Kidney capillary endothelial cell (primary cell): Measurements from ENCODE around the gene PARP15.
"Not testable (repeated sequence)": the region's sequence is repeated elsewhere in the genome, so short reads cannot be mapped to it uniquely, and the experiment has no call there.

Experiments used
- DNase-seq: peaks from one replicate; pipeline ENCODE4 v3.0.0-alpha.2; 2018; ENCODE audit warnings: low spot score

The PARP15 gene

DNA sequence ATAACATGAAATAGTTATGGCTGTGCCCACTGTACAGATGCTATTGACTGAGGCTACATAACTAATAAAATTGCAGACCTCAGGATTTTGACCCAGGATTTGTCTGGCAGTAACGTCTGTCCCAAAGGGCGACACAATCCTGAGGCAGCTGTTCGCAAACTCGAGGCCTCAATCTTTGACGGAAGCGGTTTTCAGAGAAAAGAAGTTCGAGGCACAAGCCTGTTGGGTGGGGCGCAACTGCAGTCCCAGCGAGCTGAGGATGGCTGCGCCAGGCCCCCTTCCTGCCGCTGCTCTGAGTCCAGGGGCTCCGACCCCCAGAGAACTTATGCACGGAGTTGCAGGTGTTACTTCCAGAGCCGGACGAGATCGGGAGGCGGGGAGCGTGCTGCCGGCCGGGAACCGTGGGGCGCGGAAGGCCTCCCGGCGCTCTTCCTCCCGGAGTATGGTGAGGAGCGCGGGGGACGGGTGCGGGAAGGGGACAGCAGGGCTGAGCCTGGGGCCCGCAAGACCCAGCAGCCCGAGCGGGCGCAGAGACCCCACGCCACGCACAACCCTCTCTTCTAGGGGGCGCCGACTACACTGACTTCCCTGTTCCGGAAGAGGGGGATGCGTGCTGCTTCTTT lies at the start of gene PARP15:
Gene PARP15 (plus strand): TSS at position 242 of the 623 bp plus-strand sequence. CDS start 18 bp downstream, at position 260.
- no peak for DNase-seq

DNA sequence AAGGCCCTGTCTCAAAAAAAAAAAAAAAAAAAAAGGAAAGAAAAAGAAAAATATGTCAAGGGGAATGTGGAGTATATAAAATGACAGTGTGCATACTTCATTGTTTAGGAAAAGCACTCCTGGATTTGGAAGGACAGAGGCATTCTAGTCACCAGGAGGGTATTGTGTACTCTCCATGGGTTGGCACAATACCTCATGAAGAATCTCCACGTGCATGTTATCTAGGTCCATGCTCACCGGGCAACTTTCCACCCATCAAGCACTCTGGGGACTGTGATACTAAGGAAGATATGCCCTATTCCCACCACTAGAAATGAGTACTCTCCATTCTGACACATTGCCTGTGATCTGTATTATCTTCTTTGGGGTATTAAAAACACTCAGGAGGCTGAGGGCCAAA lies 47.3 kb upstream of the PARP15 start:
- DNase-seq: no peak

DNA sequence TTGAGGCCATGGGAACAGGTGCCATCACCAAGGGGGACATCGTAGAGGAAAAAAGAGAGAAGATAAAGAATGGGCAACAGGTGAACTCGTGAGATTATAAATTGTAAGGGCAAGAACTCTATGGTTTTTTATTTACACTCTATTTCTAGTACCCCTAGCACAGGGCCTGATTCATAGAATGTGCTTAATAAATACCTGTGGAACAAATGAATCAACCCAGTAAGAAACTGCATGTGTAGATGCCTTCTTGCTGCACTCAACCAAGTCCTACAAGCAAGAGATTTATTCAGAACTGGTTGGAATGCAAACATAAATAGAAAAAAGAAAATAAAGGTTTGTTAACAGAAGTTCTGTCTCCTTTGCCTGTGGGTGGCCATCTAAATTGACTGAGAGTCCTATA lies 44.0 kb upstream of the PARP15 start:
- no peak for DNase-seq

DNA sequence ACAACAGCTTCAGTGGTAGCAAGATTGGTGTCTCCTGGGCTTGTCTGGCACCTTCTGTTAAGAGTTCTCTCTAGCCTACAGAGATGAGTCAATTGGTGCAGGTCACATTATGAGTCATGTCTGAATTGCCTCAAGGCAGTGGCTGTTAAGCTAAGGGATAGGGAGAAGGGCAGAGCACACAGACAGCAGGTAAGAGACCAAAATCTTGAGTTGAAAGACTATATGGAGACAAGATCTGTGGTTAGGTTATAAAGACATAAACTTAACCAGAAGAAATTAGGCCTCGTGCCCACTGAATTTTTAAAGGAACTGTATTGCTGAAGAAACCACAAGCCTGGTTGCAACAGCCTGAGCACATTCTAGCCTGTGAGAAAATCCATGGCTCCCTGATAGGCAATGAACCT lies 43.5 kb upstream of the PARP15 start:
- DNase-seq: no peak

DNA sequence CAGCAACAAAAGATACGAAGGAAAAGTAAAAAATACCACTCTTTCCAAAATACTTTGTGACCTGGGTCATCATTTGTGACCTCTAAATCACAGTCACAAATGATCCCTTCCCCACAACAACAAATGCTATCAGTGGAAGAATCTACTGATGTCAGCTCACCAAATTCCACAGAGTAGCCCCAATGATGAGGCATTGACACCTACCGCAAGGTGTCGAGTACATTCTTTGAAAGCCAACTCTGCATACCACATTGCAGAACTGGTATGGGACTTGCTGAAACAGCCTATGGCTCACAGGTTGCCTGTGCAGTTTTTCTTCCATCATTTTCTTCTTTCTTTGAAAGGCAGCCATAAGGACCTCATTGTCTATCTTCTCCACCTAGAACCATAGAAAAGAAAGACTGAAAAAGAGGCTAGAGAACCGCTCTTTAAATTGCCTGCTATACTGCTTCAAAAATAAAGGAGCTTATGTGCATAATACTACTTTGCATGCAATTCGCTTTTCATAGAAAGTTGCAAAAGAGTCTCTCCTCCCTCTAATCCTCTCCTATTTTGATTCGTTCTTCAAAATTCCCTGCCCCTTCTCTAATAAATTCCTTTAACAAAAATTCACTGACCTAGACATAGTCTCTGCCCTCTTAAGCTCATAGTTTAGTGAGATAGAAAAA lies 41.4 kb upstream of the PARP15 start:
- no peak for DNase-seq

DNA sequence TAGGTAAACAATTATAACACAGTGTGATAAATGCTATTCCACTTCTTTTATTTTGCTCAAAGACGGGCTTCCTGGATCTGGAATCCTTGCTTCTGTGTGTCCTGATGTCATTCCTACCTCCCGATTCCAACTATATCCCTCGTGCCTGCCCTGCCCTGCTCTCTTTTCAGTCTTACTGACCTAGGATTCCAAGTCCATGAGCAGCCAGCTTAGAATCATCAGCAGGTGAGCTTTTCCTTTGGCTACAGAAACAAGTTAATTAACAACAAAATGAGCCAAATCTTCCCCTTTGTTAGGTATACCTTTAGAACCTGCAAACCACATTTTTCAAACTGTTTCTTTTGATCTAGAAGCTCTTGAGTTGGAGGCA lies 40.8 kb upstream of the PARP15 start:
- no peak for DNase-seq

DNA sequence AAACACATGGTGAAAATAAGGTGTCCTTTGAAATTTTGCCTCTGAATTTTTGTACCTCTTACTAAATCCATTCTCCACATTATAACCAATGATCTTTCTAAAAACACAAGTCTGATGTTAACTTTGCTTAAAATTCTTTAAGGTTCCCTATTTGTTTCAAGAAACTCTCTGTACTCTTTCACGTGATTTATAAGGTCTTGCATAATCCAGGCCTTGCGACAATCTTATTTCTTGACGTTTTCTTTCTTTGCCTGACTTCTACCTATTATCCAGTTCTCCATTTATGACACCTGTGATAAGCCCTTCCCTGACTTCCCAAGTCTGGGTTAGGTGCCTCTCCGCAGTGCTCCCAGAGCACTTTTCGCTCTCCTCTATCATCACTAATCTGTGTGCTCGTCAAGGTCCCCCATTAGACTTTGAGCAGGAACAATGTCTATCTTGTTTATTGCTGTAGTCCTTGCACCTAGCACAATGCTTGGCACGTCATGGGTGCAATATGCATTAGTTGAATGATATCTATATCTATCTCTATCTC lies 38.4 kb upstream of the PARP15 start:
- DNase-seq: no peak

DNA sequence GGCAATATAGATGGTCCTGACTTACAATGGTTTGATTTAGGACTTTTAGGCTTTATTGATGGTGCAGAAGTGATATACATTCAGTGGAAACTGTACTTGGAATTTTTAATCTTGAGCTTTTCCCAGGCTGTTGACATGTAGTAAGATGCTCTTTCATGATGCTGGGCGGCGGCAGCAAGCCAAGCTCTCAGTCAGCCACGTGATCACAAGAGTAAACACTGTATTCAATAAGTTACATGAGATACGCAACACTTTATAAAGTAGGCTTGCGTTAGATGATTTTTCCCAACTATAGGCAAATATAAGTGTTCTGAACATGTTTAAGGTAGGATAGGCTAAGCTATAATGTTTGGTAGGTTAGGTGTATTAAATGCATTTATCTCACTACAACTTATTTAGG lies 31.3 kb upstream of the PARP15 start:
- DNase-seq: no peak

DNA sequence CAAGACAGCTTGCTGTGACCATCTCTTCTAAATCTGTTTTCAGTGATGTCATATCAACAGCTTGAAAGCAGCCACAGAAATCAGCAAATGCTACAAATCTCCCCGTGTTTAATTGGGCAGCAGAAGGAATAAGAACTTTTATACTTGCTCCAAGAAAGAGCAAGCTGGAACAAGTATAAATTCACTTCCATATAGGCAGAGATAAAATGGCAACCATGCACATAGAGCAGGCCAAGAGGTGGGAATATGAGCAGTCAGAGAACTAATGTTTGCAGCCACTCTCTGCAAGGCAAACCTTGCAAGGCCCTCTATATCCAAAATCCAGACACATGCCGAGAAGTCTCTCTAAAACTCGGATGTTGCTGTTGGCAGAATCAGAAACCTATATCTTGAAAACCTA lies 29.4 kb upstream of the PARP15 start:
- DNase-seq: no peak

DNA sequence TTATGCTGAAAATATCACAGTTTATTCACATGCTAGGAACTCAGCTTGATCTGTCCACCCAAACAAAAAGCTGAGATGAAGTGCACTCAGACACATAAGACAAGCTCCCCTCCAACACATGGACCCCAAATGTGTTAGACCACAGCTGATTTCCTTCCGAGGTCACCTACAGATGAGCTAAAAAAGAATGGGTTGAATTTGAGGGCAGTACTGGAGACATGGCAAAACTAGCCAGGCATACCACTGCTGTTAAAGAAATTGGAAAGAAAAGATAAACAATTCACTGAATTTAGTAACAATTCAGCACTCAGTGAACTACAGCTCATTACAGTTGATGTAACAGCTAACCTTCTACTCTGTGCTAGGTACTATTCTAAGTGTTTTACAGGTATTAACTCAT lies 28.8 kb upstream of the PARP15 start:
- no peak for DNase-seq

DNA sequence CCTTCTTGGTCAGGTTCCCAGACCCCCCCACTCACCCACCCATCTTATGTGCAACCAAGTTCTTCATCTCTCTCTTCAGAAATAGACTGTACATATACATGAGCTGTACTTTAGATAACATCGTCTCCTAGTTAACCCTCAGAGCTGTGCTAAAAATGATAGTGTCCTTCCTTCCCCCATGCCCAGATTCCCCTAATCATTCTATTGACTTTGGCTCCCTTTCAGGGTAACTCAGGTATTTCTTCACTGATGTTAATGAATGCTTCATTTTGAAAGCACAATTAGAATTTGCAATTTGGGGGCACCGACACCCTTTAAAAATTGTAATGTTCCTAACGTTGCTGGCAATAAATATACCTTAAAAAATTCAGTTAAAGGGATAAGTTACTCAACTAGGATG lies 24.3 kb upstream of the PARP15 start:
- DNase-seq: no peak

DNA sequence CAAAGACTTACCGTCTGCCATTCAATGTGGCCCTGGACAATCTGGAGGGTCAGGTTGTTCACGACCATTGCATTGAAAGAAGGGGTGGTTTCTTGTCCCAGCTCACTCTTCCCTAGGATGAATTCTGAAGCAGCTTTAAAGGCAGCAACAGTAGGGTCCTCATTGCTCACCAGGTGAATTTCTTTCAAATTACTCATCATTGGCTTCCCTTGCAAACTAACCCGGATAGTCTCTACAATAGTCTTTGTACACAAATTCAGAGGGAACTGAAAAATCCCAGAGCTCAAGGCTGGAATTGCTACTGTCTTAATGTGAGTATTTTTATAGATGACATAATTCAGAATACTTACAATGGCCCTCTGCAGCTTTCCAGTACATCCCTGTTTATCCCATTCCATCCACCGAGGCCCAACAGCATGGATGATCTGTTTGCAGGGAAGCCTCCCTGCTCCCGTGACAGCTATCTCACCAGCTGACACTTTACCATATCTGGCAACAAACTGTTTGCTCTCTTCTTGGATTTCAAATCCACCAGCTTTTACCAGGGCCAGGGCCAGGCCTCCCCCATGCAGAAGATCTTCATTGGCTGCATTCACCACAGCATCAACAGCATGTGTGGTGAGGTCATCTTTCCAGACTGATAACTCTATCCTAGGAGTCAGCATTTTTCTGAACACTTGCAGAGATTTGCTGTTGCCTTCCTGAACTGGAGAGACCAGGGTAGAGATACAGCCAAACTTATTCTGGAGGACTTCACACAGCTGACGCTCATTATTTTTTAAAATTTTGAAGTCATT lies 22.0 kb upstream of the PARP15 start:
- DNase-seq: no peak

DNA sequence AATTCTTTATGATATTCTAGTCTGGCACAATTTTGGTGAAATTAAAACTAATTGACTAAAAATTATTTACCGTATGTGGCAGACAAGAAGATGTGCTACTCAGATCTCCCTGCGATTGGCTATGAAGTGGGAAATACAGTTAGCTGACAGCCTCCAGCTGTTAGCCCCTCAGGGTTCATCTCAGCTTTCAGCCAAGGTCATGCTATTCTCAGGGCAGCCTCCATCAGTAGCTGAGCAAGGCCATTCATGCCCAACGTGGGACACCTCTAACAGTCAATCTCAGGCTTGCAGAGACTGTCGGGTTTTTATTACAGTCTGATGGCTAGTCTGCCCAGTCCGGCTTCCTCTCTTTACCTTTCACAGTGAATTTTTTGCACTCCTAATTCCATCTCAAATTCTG lies 20.1 kb upstream of the PARP15 start:
- no peak for DNase-seq

DNA sequence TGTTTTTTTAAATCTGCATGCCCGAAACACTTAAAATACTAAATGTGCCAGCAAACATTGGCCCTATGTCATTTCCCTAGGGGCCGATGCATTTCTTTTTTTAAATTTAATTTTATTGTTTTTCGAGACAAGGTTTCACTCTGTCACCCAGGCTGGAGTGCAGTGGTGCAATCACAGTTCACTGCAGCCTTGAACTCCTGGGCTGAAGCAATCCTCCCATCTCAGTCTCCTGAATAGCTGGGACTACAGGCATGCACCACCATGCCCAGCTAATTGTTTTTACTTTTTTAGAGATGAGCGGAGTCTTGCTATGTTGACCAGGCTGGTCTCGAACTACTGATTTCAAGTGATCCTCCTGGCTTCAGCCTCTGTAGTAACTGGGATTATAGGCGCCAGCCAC lies 18.8 kb upstream of the PARP15 start:
- DNase-seq: no peak

DNA sequence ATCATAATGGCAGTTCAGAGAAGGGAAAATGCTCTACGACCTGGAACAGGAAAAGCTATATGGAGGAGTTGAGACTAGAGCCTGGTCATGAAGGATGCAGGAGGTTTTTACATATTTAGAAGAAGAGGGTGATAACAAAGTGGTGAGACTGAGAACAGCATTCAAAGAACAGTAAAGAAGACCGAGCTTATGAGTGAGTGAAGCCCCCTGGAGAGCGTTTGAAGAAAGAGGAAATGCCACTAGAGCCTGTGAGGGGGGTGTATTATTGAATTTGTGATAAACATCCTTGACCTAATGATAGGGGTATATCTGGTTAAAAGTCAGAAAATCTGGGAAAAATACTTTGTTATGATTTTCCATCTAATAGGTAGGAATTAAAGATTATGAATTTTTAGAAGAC lies 17.5 kb upstream of the PARP15 start:
- DNase-seq: no peak

DNA sequence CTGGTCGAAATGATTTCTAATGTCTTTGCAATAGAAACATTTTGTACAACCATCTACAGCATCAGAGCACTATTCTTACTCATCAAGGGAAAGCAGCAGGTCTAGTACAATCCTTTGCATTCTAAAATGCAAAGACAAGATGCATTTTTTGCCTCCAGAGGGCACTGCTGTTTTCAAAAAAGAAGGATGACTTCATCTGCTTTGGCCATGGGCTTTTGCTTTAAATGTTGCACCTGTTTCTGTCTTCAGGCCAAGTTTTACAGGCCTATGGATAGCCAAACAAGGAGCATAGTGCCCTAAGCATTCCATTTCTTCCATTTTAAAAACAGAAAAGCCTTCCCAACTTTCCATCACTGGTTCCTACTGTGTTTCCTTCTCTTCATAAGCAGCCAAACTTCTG lies 16.8 kb upstream of the PARP15 start:
- DNase-seq: peak; percentile 53

DNA sequence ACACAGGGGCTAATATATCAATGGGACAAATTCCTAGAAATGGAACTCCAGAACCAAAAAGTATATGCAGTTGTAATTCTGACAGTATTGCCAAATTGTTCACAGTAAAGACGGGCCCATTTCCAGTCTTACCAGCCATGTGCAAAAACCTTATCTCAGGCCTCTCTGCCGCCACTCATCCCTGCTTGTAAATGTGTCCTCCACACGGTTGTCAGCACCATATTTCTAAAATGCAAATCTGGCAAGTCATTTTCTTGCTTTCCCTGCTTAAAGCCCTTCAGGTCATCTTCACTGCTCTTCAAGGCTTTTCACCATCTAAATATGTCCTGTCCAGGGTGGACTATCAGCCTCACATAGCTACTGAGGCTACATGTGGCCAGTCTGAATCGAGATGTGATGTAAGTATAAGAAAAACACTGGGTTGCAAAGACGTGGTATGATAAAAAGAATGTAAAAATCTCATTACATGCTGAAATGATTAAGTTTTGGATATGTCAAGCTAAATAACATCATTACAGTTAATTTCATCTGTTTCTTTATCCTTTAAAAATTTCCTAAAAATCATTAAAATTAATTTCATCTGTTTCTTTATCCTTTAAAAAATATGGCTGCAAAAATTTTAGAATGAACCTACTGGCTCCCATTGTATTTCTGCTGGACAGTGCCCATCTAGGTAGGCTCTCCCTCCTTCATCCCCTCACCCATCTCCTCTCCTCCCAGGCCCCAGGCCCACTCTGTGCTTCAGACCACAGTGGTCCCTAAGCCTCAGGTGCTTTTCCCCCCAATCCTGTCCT lies 14.3 kb upstream of the PARP15 start:
- DNase-seq: no peak

DNA sequence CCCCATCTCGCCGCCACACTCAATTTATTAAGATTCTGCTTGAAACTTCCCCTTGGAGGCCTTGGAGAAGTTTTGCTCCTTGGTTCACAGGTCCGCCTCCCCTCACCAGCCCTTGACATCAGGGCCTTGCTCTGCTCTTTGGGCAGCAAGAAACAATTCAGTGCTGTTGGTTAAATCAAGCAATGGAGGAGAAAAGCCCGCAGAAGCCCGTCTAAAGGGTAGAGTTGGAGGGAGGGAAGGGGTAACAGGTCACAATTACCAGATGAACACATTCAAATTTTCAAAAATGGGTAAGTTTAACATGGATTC lies 13.8 kb upstream of the PARP15 start:
- DNase-seq: no peak

DNA sequence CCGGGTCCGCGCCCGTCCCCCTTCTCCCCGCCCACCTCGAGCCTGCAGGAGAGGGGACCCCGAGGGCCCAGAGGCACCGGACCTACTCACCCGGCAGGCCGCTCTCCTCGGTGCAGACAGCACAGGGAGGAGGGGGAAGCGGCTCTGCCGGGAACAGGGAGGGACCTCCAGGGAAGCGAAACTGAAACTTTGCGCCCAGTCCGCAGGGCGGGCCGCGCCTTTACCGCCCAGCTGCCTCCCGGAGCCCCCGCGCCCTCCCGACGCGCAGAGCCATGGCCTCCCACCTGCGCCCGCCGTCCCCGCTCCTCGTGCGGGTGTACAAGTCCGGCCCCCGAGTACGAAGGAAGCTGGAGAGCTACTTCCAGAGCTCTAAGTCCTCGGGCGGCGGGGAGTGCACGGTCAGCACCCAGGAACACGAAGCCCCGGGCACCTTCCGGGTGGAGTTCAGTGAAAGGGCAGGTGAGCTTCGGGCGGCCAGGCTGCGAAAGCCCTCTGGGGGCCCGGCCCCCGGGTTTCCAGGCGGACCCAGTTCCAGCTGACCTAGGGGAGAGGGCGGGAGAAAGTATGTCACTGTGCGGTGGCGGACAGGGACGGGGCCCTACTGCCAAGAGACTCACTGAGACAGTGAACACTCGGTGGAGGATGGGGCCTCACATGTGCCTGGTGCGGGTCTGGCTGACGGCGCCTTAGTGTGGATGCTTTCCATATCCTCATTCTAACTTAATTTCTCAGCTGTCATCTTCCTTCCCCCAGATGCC lies 13.1 kb upstream of the PARP15 start, which contains the start of the genes DTX3L and PARP9:
Gene DTX3L (plus strand): TSS at position 184 of the 758 bp plus-strand sequence. CDS start 89 bp downstream, at position 273.
Gene PARP9 (minus strand): TSS at position 146 of the 758 bp plus-strand sequence. CDS start 4,680 bp downstream, outside the sequence.
- peak; percentile 50 for DNase-seq

DNA sequence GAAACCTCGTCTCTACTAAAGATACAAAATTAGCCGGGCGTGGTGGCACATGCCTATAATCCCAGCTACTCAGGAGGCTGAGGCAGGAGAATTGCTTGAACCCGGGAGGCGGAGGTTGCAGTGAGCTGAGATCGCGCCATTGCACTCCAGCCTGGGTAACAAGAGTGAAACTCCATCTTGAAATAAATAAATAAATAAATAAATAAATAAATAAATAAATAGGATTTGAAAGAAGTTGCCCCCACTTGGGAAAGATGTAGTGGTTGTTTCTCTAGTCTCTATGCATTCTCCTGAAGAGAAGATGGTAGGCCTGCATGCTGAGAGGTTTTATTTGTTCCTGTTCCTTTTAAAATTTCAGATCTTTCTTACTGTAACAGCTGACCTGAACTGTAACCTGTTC lies 9.3 kb upstream of the PARP15 start:
- not testable (repeated sequence) for DNase-seq

DNA sequence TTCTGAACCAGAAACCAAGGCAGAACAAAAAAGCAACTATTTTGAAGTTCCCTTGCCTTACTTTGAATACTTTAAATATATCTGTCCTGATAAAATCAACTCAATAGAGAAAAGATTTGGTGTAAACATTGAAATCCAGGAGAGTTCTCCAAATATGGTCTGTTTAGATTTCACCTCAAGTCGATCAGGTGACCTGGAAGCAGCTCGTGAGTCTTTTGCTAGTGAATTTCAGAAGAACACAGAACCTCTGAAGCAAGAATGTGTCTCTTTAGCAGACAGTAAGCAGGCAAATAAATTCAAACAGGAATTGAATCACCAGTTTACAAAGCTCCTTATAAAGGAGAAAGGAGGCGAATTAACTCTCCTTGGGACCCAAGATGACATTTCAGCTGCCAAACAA lies 8.7 kb upstream of the PARP15 start:
- no peak for DNase-seq
